Stimulated activated CD8-positive, alpha-beta memory T cell treated with anti-CD3 and anti-CD28 coated beads, Interleukin-12 subunit alpha, Interleukin-12 subunit beta, amount 100 ng/mL, for 24 hours (primary cell): Measurements from ENCODE around the gene MAP4K2.

Experiments used
- DNase-seq: peaks from one replicate; pipeline ENCODE4 v3.0.0-alpha.2; 2020; ENCODE audit errors: extremely low read depth

Gene MAP4K2

GRCh38 chr11:64741375-64742086 is 61.5 kb downstream of the MAP4K2 start:
- DNase-seq: no peak

GRCh38 chr11:64739871-64740270 is 63.1 kb downstream of the MAP4K2 start:
- DNase-seq: no peak

GRCh38 chr11:64736654-64737053 is 66.4 kb downstream of the MAP4K2 start:
- DNase-seq: no peak

- DNase-seq: no peak
Observed at GRCh38 chr11:64735725-64736259, 67.2 kb downstream of the MAP4K2 start.
